ENCODE results near the gene SLC39A3. TPM values are rescaled to one million over a fixed set of nuclear protein-coding genes. Genes with fewer than 3 reads are reported as not detected.
"Not testable (repeated sequence)": the region's sequence is repeated elsewhere in the genome, so short reads cannot be mapped to it uniquely, and the experiment has no call there.

The SLC39A3 gene
- total RNA-seq, 1 experiment from 2014 or later, result 39.1 TPM

- no TSS peak for BruUV-seq (replicated peaks)
- Histone ChIP-seq H4K20me1 (ENCODE audit: insufficient read depth) (no peaks in the 10 kb centered on the region), H3K4me1 (ENCODE audit: control insufficient read depth in 1 of 2, insufficient read depth in 2 of 2, low read length in 2 of 2) (peaks cover 0 to 2% of the 10 kb centered on the region in 2 experiments; a peak in 1 of 4 replicates), H2AFZ (ENCODE audit: low read depth, low read length, poor library complexity, severe bottlenecking) (no peak overlapping the region), H3K9me3 (ENCODE audit: control insufficient read depth in 1 of 2, insufficient read depth in 1 of 2, low read depth in 1 of 2, low read length in 2 of 2) (peaks cover 10 to 11% of the 10 kb centered on the region in 2 experiments; a peak in 3 of 4 replicates), H3K9me2 (ENCODE audit: insufficient read depth) (no peaks in the 10 kb centered on the region), H3K4me3 (replicated peaks in 1 of 2; ENCODE audit: low read depth in 1 of 2, low read length in 2 of 2) (no peak overlapping the region), H3K27ac (ENCODE audit: low read depth, low read length) (no peak overlapping the region), H3K27me3 (ENCODE audit: insufficient read depth, low read length) (no peaks in the 10 kb centered on the region), H3K9ac (ENCODE audit: low read length) (no peak overlapping the region), H3K4me2 (ENCODE audit: low read length) (no peak overlapping the region), H3K36me3 (ENCODE audit: control insufficient read depth in 1 of 2, insufficient read depth in 2 of 2, low read length in 2 of 2) (peaks cover 0 to 5% of the 10 kb centered on the region in 2 experiments; a peak in 2 of 4 replicates), H3K79me2 (ENCODE audit: insufficient read depth, low read length) (peaks cover under 1% of the 10 kb centered on the region; the same call in 1 of the 2 replicates)
- intact Hi-C loops (cut with micrococcal nuclease), result no loop called here
- ChIA-PET RAD21 (ENCODE audit: low non-redundant PET in 1 of 2, low total read pairs in 2 of 2, uncharacterized antibody in 2 of 2, unreplicated experiment in 2 of 2) (no interaction called here), POLR2A (no interaction called here), CTCF (no interaction called here)
- no peak for ATAC-seq
- DNase-seq (ENCODE audit: low read depth, low spot score), result no peak
- TF ChIP-seq YY1 (IDR thresholded peaks at IDR 0.05; ENCODE audit: extremely low read depth, insufficient replicate concordance, low read depth, low read length) (no peak), CEBPB (IDR thresholded peaks at IDR 0.05; ENCODE audit: low read depth) (no peak), POLR2A (IDR thresholded peaks at IDR 0.05; ENCODE audit: borderline replicate concordance, extremely low read depth, insufficient read depth, insufficient read length) (no peak), CTCF (IDR thresholded peaks at IDR 0.05 in 2 of 3, conservative IDR thresholded peaks at IDR 0.05 in 1 of 3; ENCODE audit: borderline replicate concordance in 1 of 3, insufficient read depth in 1 of 3, low read depth in 2 of 3, low read length in 2 of 3) (no peak), CBX3 (IDR thresholded peaks at IDR 0.05; ENCODE audit: low read depth) (no peak), MAX (IDR thresholded peaks at IDR 0.05) (no peak), SIN3A (IDR thresholded peaks at IDR 0.05; ENCODE audit: low read depth) (no peak), ZBTB33 (IDR thresholded peaks at IDR 0.05; ENCODE audit: extremely low read depth, insufficient replicate concordance, low read length) (no peak), JUND (IDR thresholded peaks at IDR 0.05) (no peak), TCF7L2 (IDR thresholded peaks at IDR 0.05; ENCODE audit: borderline replicate concordance, extremely low read depth, insufficient read depth, insufficient read length) (no peak)
These were observed 25.1 kb downstream of the SLC39A3 start for GRCh38 chr19:2714531-2715269.

- H3K9me2 ChIP-seq (ENCODE audit: insufficient read depth); H4K20me1 ChIP-seq (ENCODE audit: insufficient read depth); H3K27me3 ChIP-seq (ENCODE audit: insufficient read depth, low read length); ATAC-seq; BruUV-seq (replicated peaks); CTCF ChIA-PET; H3K9ac ChIP-seq (ENCODE audit: low read length); H3K27ac ChIP-seq (ENCODE audit: low read depth, low read length); H3K4me3 ChIP-seq (replicated peaks in 1 of 2; ENCODE audit: low read depth in 1 of 2, low read length in 2 of 2); RAD21 ChIA-PET (ENCODE audit: low non-redundant PET in 1 of 2, low total read pairs in 2 of 2, uncharacterized antibody in 2 of 2, unreplicated experiment in 2 of 2); H3K4me2 ChIP-seq (ENCODE audit: low read length); H3K4me1 ChIP-seq (ENCODE audit: control insufficient read depth in 1 of 2, insufficient read depth in 2 of 2, low read length in 2 of 2); H3K79me2 ChIP-seq (ENCODE audit: insufficient read depth, low read length); POLR2A ChIA-PET; DNase-seq (ENCODE audit: low read depth, low spot score); H3K36me3 ChIP-seq (ENCODE audit: control insufficient read depth in 1 of 2, insufficient read depth in 2 of 2, low read length in 2 of 2); intact Hi-C loops (cut with micrococcal nuclease); H2AFZ ChIP-seq (ENCODE audit: low read depth, low read length, poor library complexity, severe bottlenecking): not testable (repeated sequence)
- H3K9me3 ChIP-seq (ENCODE audit: control insufficient read depth in 1 of 2, insufficient read depth in 1 of 2, low read depth in 1 of 2, low read length in 2 of 2), result peaks cover 10 to 11% of the 10 kb centered on the region in 2 experiments; a peak in 3 of 4 replicates
These were observed 25.7 kb downstream of the SLC39A3 start for GRCh38 chr19:2714102-2714501.

Measured in HCT116 (cell line).